ENCODE results near the gene USP15.

Gene USP15

GRCh38 chr12:62258941-62259630 is 1.1 kb upstream of the USP15 start:
- DNase-seq, result peak; percentile 48

GRCh38 chr12:62259631-62259992 is 592 bp upstream of the USP15 start:
- no peak for DNase-seq

GRCh38 chr12:62260733-62261683 is 804 bp downstream of the USP15 start:
- peak; percentile 79 for DNase-seq

GRCh38 chr12:62261876-62262517 is 1.8 kb downstream of the USP15 start:
- no peak for DNase-seq

GRCh38 chr12:62263232-62263631 is 3.0 kb downstream of the USP15 start:
- DNase-seq, result no peak

- DNase-seq, result peak; percentile 30
These were observed 3.8 kb downstream of the USP15 start for GRCh38 chr12:62263966-62264365.

GRCh38 chr12:62264706-62265105 is 4.5 kb downstream of the USP15 start:
- DNase-seq, result peak; percentile 34

GRCh38 chr12:62265511-62265910 is 5.3 kb downstream of the USP15 start:
- DNase-seq, result no peak

- no peak for DNase-seq
These were observed 6.8 kb downstream of the USP15 start for GRCh38 chr12:62267026-62267425.

GRCh38 chr12:62267480-62267879 is 7.3 kb downstream of the USP15 start:
- no peak for DNase-seq

GRCh38 chr12:62268956-62269355 is 8.8 kb downstream of the USP15 start:
- no peak for DNase-seq

- no peak for DNase-seq
These were observed 9.4 kb downstream of the USP15 start for GRCh38 chr12:62269464-62270228.

GRCh38 chr12:62270384-62270783 is 10.2 kb downstream of the USP15 start:
- DNase-seq, result no peak

- DNase-seq, result no peak
These were observed 10.7 kb downstream of the USP15 start for GRCh38 chr12:62270872-62271271.

GRCh38 chr12:62272936-62273552 is 12.8 kb downstream of the USP15 start:
- no peak for DNase-seq

GRCh38 chr12:62273724-62274380 is 13.6 kb downstream of the USP15 start:
- no peak for DNase-seq

GRCh38 chr12:62278022-62278421 is 17.8 kb downstream of the USP15 start:
- DNase-seq, result no peak

GRCh38 chr12:62279058-62279457 is 18.9 kb downstream of the USP15 start:
- DNase-seq, result no peak

GRCh38 chr12:62279961-62280360 is 19.8 kb downstream of the USP15 start:
- no peak for DNase-seq

- no peak for DNase-seq
These were observed 22.0 kb downstream of the USP15 start for GRCh38 chr12:62282057-62282774.

GRCh38 chr12:62284749-62285148 is 24.5 kb downstream of the USP15 start:
- DNase-seq, result no peak
